Stimulated activated CD8-positive, alpha-beta memory T cell treated with anti-CD3 and anti-CD28 coated beads, Interleukin-4, amount 100 ng/mL, for 24 hours (primary cell): ENCODE results near the gene MYO9B.
A peak's percentile ranks its signal among the peaks of the same experiment; 100 is the strongest.

Experiments used
- DNase-seq: peaks from one replicate; pipeline ENCODE4 v3.0.0-alpha.2; 2020; ENCODE audit warnings: low read depth

The MYO9B gene

GRCh38 chr19:17060802-17061201, 14.8 kb upstream of the MYO9B start:
- DNase-seq = no peak

GRCh38 chr19:17061205-17061604, 14.4 kb upstream of the MYO9B start:
- no peak for DNase-seq

GRCh38 chr19:17061691-17062090, 13.9 kb upstream of the MYO9B start:
- no peak for DNase-seq

- DNase-seq = no peak
Observed at GRCh38 chr19:17063428-17063827, 12.1 kb upstream of the MYO9B start.

- no peak for DNase-seq
Observed at GRCh38 chr19:17069193-17069592, 6.4 kb upstream of the MYO9B start.

- DNase-seq = no peak
Observed at GRCh38 chr19:17070421-17070820, 5.2 kb upstream of the MYO9B start.

- no peak for DNase-seq
Observed at GRCh38 chr19:17070912-17071311, 4.7 kb upstream of the MYO9B start.

GRCh38 chr19:17073869-17074633, 1.5 kb upstream of the MYO9B start:
- DNase-seq = no peak

GRCh38 chr19:17074634-17075034, 943 bp upstream of the MYO9B start:
- no peak for DNase-seq

GRCh38 chr19:17075864-17076542, 426 bp downstream of the MYO9B start:
- peak; percentile 47 for DNase-seq

GRCh38 chr19:17076543-17076991, 990 bp downstream of the MYO9B start:
- no peak for DNase-seq

GRCh38 chr19:17077447-17078028, 2.0 kb downstream of the MYO9B start:
- DNase-seq = no peak

GRCh38 chr19:17078036-17078919, 2.7 kb downstream of the MYO9B start:
- DNase-seq = no peak

- no peak for DNase-seq
Observed at GRCh38 chr19:17078920-17079709, 3.5 kb downstream of the MYO9B start.

GRCh38 chr19:17079710-17080439, 4.3 kb downstream of the MYO9B start:
- peak; percentile 50 for DNase-seq

GRCh38 chr19:17080440-17080801, 4.8 kb downstream of the MYO9B start:
- DNase-seq = no peak

GRCh38 chr19:17081672-17082630, 6.4 kb downstream of the MYO9B start:
- DNase-seq = no peak

GRCh38 chr19:17086120-17086519, 10.5 kb downstream of the MYO9B start:
- no peak for DNase-seq

- no peak for DNase-seq
Observed at GRCh38 chr19:17086834-17087233, 11.3 kb downstream of the MYO9B start.

- DNase-seq = no peak
Observed at GRCh38 chr19:17088552-17088951, 13.0 kb downstream of the MYO9B start.
